ENCODE results near the gene SIK3. TPM values are rescaled to one million over a fixed set of nuclear protein-coding genes. Genes with fewer than 3 reads are reported as not detected.
"Not testable (repeated sequence)": the region's sequence is repeated elsewhere in the genome, so short reads cannot be mapped to it uniquely, and the experiment has no call there.

Gene SIK3
- total RNA-seq, 1 experiment from 2014 or later: 17.4 TPM

- BruUV-seq (replicated peaks): no TSS peak
- CTCF ChIA-PET: interaction anchor here (0.7 kb wide), 1 partner anchor 79 kb away, joined by 5 read pairs; no protein-coding TSS in a partner anchor
- peaks cover 8% of the 10 kb centered on the region for H3K4me1 Mint-ChIP-seq (ENCODE audit: low read depth, unreplicated experiment)
Observed at GRCh38 chr11:116811194-116811593, 287.0 kb downstream of the SIK3 start.

GRCh38 chr11:116808262-116809175, 289.7 kb downstream of the SIK3 start:
- Mint-ChIP-seq H3K36me3 (ENCODE audit: insufficient read depth, unreplicated experiment) (no peaks in the 10 kb centered on the region), H3K27ac (ENCODE audit: unreplicated experiment) (no peak overlapping the region), H3K4me1 (ENCODE audit: low read depth, unreplicated experiment) (peaks cover 8% of the 10 kb centered on the region), H3K9me3 (ENCODE audit: low read depth, unreplicated experiment) (no peaks in the 10 kb centered on the region), H3K27me3 (ENCODE audit: unreplicated experiment) (peaks cover 10% of the 10 kb centered on the region), H3K4me3 (ENCODE audit: low read depth, unreplicated experiment) (no peak overlapping the region)
- intact Hi-C loops (cut with micrococcal nuclease; ENCODE audit: unreplicated experiment): no loop called here
- CTCF ChIA-PET: interaction anchor here (0.7 kb wide), 1 partner anchor 370 kb away, joined by 3 read pairs; the partner anchor contains the start of gene SIDT2
- DNase-seq: no peak
- TF ChIP-seq CTCF (IDR thresholded peaks at IDR 0.05; ENCODE audit: unreplicated experiment): no peak
- BruUV-seq (replicated peaks): no TSS peak

More at GRCh38 chr11:116811194-116811593, 287.0 kb downstream of the SIK3 start:
- Mint-ChIP-seq H3K36me3 (ENCODE audit: insufficient read depth, unreplicated experiment) (peaks cover 5% of the 10 kb centered on the region), H3K27ac (ENCODE audit: unreplicated experiment) (no peak overlapping the region), H3K27me3 (ENCODE audit: unreplicated experiment) (peaks cover 20% of the 10 kb centered on the region), H3K9me3 (ENCODE audit: low read depth, unreplicated experiment) (no peaks in the 10 kb centered on the region), H3K4me3 (ENCODE audit: low read depth, unreplicated experiment) (no peak overlapping the region)
- intact Hi-C loops (cut with micrococcal nuclease; ENCODE audit: unreplicated experiment): no loop called here
- no peak for TF ChIP-seq CTCF (IDR thresholded peaks at IDR 0.05; ENCODE audit: unreplicated experiment)
- DNase-seq: no peak

- Mint-ChIP-seq H3K4me3 (ENCODE audit: low read depth, unreplicated experiment) (no peak overlapping the region), H3K27me3 (ENCODE audit: unreplicated experiment) (peaks cover 12% of the 10 kb centered on the region), H3K27ac (ENCODE audit: unreplicated experiment) (no peak overlapping the region), H3K9me3 (ENCODE audit: low read depth, unreplicated experiment) (no peaks in the 10 kb centered on the region), H3K4me1 (ENCODE audit: low read depth, unreplicated experiment) (peaks cover 8% of the 10 kb centered on the region), H3K36me3 (ENCODE audit: insufficient read depth, unreplicated experiment) (no peaks in the 10 kb centered on the region)
- no peak for TF ChIP-seq CTCF (IDR thresholded peaks at IDR 0.05; ENCODE audit: unreplicated experiment)
- DNase-seq: no peak
- CTCF ChIA-PET: interaction anchor here (0.7 kb wide), 1 partner anchor 371 kb away, joined by 3 read pairs; the partner anchor contains the start of gene SIDT2
- BruUV-seq (replicated peaks): no TSS peak
- intact Hi-C loops (cut with micrococcal nuclease; ENCODE audit: unreplicated experiment): no loop called here
Observed at GRCh38 chr11:116807601-116808261, 290.5 kb downstream of the SIK3 start.

GRCh38 chr11:116804001-116804400, 294.2 kb downstream of the SIK3 start:
- no TSS peak for BruUV-seq (replicated peaks)
- no peak for DNase-seq

GRCh38 chr11:116801662-116802061, 296.6 kb downstream of the SIK3 start:
- DNase-seq; H3K36me3 Mint-ChIP-seq (ENCODE audit: insufficient read depth, unreplicated experiment); H3K4me1 Mint-ChIP-seq (ENCODE audit: low read depth, unreplicated experiment); BruUV-seq (replicated peaks); H3K27ac Mint-ChIP-seq (ENCODE audit: unreplicated experiment); H3K4me3 Mint-ChIP-seq (ENCODE audit: low read depth, unreplicated experiment); CTCF ChIA-PET; intact Hi-C loops (cut with micrococcal nuclease; ENCODE audit: unreplicated experiment); H3K9me3 Mint-ChIP-seq (ENCODE audit: low read depth, unreplicated experiment): not testable (repeated sequence)
- peaks cover 13% of the 10 kb centered on the region for H3K27me3 Mint-ChIP-seq (ENCODE audit: unreplicated experiment)

More at GRCh38 chr11:116804001-116804400, 294.2 kb downstream of the SIK3 start:
- H3K4me3 Mint-ChIP-seq (ENCODE audit: low read depth, unreplicated experiment): no peak overlapping the region
- H3K9me3 Mint-ChIP-seq (ENCODE audit: low read depth, unreplicated experiment): no peaks in the 10 kb centered on the region
- TF ChIP-seq CTCF (IDR thresholded peaks at IDR 0.05; ENCODE audit: unreplicated experiment): no peak
- CTCF ChIA-PET: no interaction called here
- no peak overlapping the region for H3K27ac Mint-ChIP-seq (ENCODE audit: unreplicated experiment)
- intact Hi-C loops (cut with micrococcal nuclease; ENCODE audit: unreplicated experiment): no loop called here
- peaks cover 13% of the 10 kb centered on the region for H3K27me3 Mint-ChIP-seq (ENCODE audit: unreplicated experiment)
- H3K4me1 Mint-ChIP-seq (ENCODE audit: low read depth, unreplicated experiment): peaks cover 8% of the 10 kb centered on the region
- no peaks in the 10 kb centered on the region for H3K36me3 Mint-ChIP-seq (ENCODE audit: insufficient read depth, unreplicated experiment)
